Activated CD4-positive, alpha-beta T cell treated with anti-CD3 and anti-CD28 coated beads, Interleukin-10, Interleukin-2, amounts not matched to agents 100 ng/mL and 50 ng/mL, durations not matched to agents 16 hours and 8 hours (primary cell): ENCODE results near the gene FBRSL1.
"Not testable (repeated sequence)": the region's sequence is repeated elsewhere in the genome, so short reads cannot be mapped to it uniquely, and the experiment has no call there.

Experiments used
- DNase-seq: peaks from one replicate; pipeline ENCODE4 v3.0.0-alpha.2; 2020

The FBRSL1 gene

GRCh38 chr12:132489602-132490266 lies at the start of gene FBRSL1:
Gene FBRSL1, plus strand, starts transcription at chr12:132490151.
- peak; percentile 93 for DNase-seq

GRCh38 chr12:132440420-132440819 lies 49.5 kb upstream of the FBRSL1 start:
- not testable (repeated sequence) for DNase-seq

- DNase-seq = no peak
Measured at GRCh38 chr12:132441871-132442863, 47.8 kb upstream of the FBRSL1 start.

GRCh38 chr12:132443091-132443490 lies 46.9 kb upstream of the FBRSL1 start:
- no peak for DNase-seq

GRCh38 chr12:132444283-132444682 lies 45.7 kb upstream of the FBRSL1 start:
- DNase-seq = no peak

GRCh38 chr12:132444957-132445883 lies 44.7 kb upstream of the FBRSL1 start:
- DNase-seq = peak; percentile 91

GRCh38 chr12:132445884-132446632 lies 43.9 kb upstream of the FBRSL1 start:
- peak; percentile 88 for DNase-seq

- DNase-seq = no peak
Measured at GRCh38 chr12:132446633-132447326, 43.2 kb upstream of the FBRSL1 start.

GRCh38 chr12:132447327-132447720 lies 42.6 kb upstream of the FBRSL1 start:
- DNase-seq = no peak

- no peak for DNase-seq
Measured at GRCh38 chr12:132447731-132448462, 42.1 kb upstream of the FBRSL1 start.

- DNase-seq = no peak
Measured at GRCh38 chr12:132448463-132448820, 41.5 kb upstream of the FBRSL1 start.

GRCh38 chr12:132449565-132450417 lies 40.2 kb upstream of the FBRSL1 start:
- peak; percentile 41 for DNase-seq

GRCh38 chr12:132450418-132451171 lies 39.4 kb upstream of the FBRSL1 start:
- DNase-seq = no peak

- no peak for DNase-seq
Measured at GRCh38 chr12:132451172-132451835, 38.6 kb upstream of the FBRSL1 start.

- DNase-seq = no peak
Measured at GRCh38 chr12:132451836-132452195, 38.1 kb upstream of the FBRSL1 start.

GRCh38 chr12:132452596-132453350 lies 37.2 kb upstream of the FBRSL1 start:
- no peak for DNase-seq

GRCh38 chr12:132453361-132454192 lies 36.4 kb upstream of the FBRSL1 start:
- no peak for DNase-seq
